ENCODE measurements around the gene FLNA. TPM values are rescaled to one million over a fixed set of nuclear protein-coding genes. Genes with fewer than 3 reads are reported as not detected.

The FLNA gene
- total and polyA plus RNA-seq, 9 of the 15 experiments (the other 6 are each of a cell fraction or from before 2014, with no cell fraction given), result 6.2 to 735 (median 135) TPM

GRCh38 chrX:154396973-154397887, 22.8 kb upstream of the FLNA start (continued):
- TF ChIP-seq ZNF395 (CRISPR knock-in tag; IDR thresholded peaks at IDR 0.05), result 0 out of 2 replicates have a peak, but pooled peaks have one; percentile 57
- TF ChIP-seq RCOR1 (IDR thresholded peaks at IDR 0.05; ENCODE audit: borderline replicate concordance in 1 of 2, low read depth in 2 of 2, low read length in 2 of 2), result 0 out of 4 replicates have a peak, but pooled peaks of 1 of the 2 experiments have one; percentile 28
- TF ChIP-seq ZNF695 (CRISPR knock-in tag; IDR thresholded peaks at IDR 0.05), result no peak
- no peak for TF ChIP-seq PHB2 (IDR thresholded peaks at IDR 0.05; ENCODE audit: low read depth)
- no peak for TF ChIP-seq TCF7L2 (IDR thresholded peaks at IDR 0.05; ENCODE audit: low read depth, low read length)
- no peak for TF ChIP-seq ZHX1 (conservative IDR thresholded peaks at IDR 0.05; ENCODE audit: low read length)
- no peak for TF ChIP-seq FOXM1 (IDR thresholded peaks at IDR 0.05; ENCODE audit: low read depth)
- no peak for TF ChIP-seq FOXM1 (CRISPR knock-in tag; IDR thresholded peaks at IDR 0.05; ENCODE audit: low read depth)
- peak; percentile 58; the same call in 1 of the 2 replicates for TF ChIP-seq ZNF436 (CRISPR knock-in tag; IDR thresholded peaks at IDR 0.05)
- TF ChIP-seq ZC3H4 (CRISPR knock-in tag; IDR thresholded peaks at IDR 0.05; ENCODE audit: borderline replicate concordance), result peak; percentile 55; the same call in 1 of the 2 replicates
- TF ChIP-seq HNRNPH1 (optimal IDR thresholded peaks at IDR 0.05; ENCODE audit: low read depth, low read length), result no peak
- peak; percentile 90 for TF ChIP-seq ZFP36 (IDR thresholded peaks at IDR 0.05; ENCODE audit: low read depth, low read length, partially characterized antibody)
- no peak for TF ChIP-seq ATF1 (CRISPR knock-in tag; IDR thresholded peaks at IDR 0.05)
- TF ChIP-seq ATF1 (tag; IDR thresholded peaks at IDR 0.05), result no peak
- peak; percentile 42; the same call in 1 of the 2 replicates for TF ChIP-seq ETV1 (tag; conservative IDR thresholded peaks at IDR 0.05; ENCODE audit: low read depth)
- TF ChIP-seq POLR2AphosphoS2 (IDR thresholded peaks at IDR 0.05; ENCODE audit: low read length), result no peak
- no peak; the same call in none of the 2 replicates for TF ChIP-seq TFAP4 (CRISPR knock-in tag; IDR thresholded peaks at IDR 0.05; ENCODE audit: borderline replicate concordance)
- TF ChIP-seq ZNF232 (CRISPR knock-in tag; IDR thresholded peaks at IDR 0.05), result no peak
- TF ChIP-seq TGIF2 (CRISPR knock-in tag; IDR thresholded peaks at IDR 0.05), result no peak
